ENCODE data around the gene RCAN2.

- TF ChIP-seq CTCF (IDR thresholded peaks at IDR 0.05) (no peak), POLR2AphosphoS5 (IDR thresholded peaks at IDR 0.05; ENCODE audit: low read depth, low read length) (no peak), TCF7L2 (IDR thresholded peaks at IDR 0.05; ENCODE audit: low read depth, low read length) (no peak)
Measured at GRCh38 chr6:46189726-46190125, 301.5 kb downstream of the RCAN2 start.
